Bronchial epithelial cell (primary cell): ENCODE data around the gene PAIP2. TPM values are rescaled to one million over a fixed set of nuclear protein-coding genes. Genes with fewer than 3 reads are reported as not detected.

Source experiments
- DNase-seq: peaks from one replicate; pipeline ENCODE4 v3.0.0-alpha.2; 2010; ENCODE audit warnings: low read depth
- FAIRE-seq: peaks from 2 replicates; lab custom pipeline; 2011; peaks lifted over from hg19 to GRCh38; lab: Jason Lieb, UNC
- H3K27me3 ChIP-seq: 2 replicates; pipeline ENCODE4 v1.5.1; 2011; ENCODE audit warnings: low read length; ENCODE audit not compliant: control insufficient read depth, insufficient read depth
- H3K36me3 ChIP-seq: 2 replicates; pipeline ENCODE4 v1.5.1; 2011; ENCODE audit warnings: low read length; ENCODE audit not compliant: control insufficient read depth, insufficient read depth
- H3K4me3 ChIP-seq: 2 replicates; pipeline ENCODE4 v1.5.1; 2011; ENCODE audit warnings: mild to moderate bottlenecking, low read depth, low read length, control low read depth
- CTCF ChIP-seq: IDR thresholded peaks from 2 replicates; pipeline ENCODE4 v1.5.1; 2011; ENCODE audit warnings: mild to moderate bottlenecking, moderate library complexity, low read length, control low read depth, inconsistent platforms; ENCODE audit not compliant: insufficient read depth, severe bottlenecking
- total RNA-seq: library from RNA; depleted of rRNA; stranded (reverse); fragments of >200 nt; gene quantifications from 2 replicates; pipeline ENCODE4 v1.2.1, GENCODE V29; 2014

PAIP2 gene
- total RNA-seq, 1 donor from 2014 or later = 68.7 TPM

GRCh38 chr5:139418793-139419192 is 77.1 kb downstream of the PAIP2 start:
- Histone ChIP-seq H3K36me3 (no peaks in the 10 kb centered on the region), H3K4me3 (no peak overlapping the region), H3K27me3 (no peaks in the 10 kb centered on the region)
- FAIRE-seq (no peak), DNase-seq (no peak)
- no peak for TF ChIP-seq CTCF

Other genes with a start within 250 kb of the PAIP2 start
- gene SIL1, start 143.5 kb upstream of the PAIP2 start, total RNA-seq = 85.3 and 117 TPM in 2 replicates
- 171 and 173 TPM in 2 replicates for gene MATR3, start 48.1 kb upstream of the PAIP2 start, total RNA-seq
- not detected in 2 replicates for gene SLC23A1, start 41.4 kb downstream of the PAIP2 start, total RNA-seq
- gene MZB1, start 48.1 kb downstream of the PAIP2 start, total RNA-seq = 0.13 TPM in 1 of 2 replicates, not detected in the other
- gene PROB1, start 53.2 kb downstream of the PAIP2 start, total RNA-seq = 0.51 and 0.53 TPM in 2 replicates
- gene SPATA24, start 62.2 kb downstream of the PAIP2 start, total RNA-seq = 6.1 and 7.3 TPM in 2 replicates
- 1.2 and 1.6 TPM in 2 replicates for gene DNAJC18, start 97.7 kb downstream of the PAIP2 start, total RNA-seq
- not detected in 2 replicates for gene ECSCR, start 120.9 kb downstream of the PAIP2 start, total RNA-seq
- gene SMIM33, start 129.2 kb downstream of the PAIP2 start, total RNA-seq = not detected in 2 replicates
- gene STING1, start 140.9 kb downstream of the PAIP2 start, total RNA-seq = 2.8 and 2.9 TPM in 2 replicates
- 48.0 and 52.1 TPM in 2 replicates for gene UBE2D2, start 219.5 kb downstream of the PAIP2 start, total RNA-seq